Stimulated activated CD8-positive, alpha-beta memory T cell treated with anti-CD3 and anti-CD28 coated beads, Interleukin-15, amount 100 ng/mL, for 24 hours (primary cell): Measurements from ENCODE around the gene CAST.
A peak's percentile ranks its signal among the peaks of the same experiment; 100 is the strongest.

Experiments used
- DNase-seq: peaks from one replicate; pipeline ENCODE4 v3.0.0-alpha.2; 2020; ENCODE audit warnings: low read depth

CAST gene

GRCh38 chr5:96675882-96676281 is 13.7 kb downstream of the CAST start:
- no peak for DNase-seq

- no peak for DNase-seq
Measured at GRCh38 chr5:96677496-96677895, 15.3 kb downstream of the CAST start.

DNA sequence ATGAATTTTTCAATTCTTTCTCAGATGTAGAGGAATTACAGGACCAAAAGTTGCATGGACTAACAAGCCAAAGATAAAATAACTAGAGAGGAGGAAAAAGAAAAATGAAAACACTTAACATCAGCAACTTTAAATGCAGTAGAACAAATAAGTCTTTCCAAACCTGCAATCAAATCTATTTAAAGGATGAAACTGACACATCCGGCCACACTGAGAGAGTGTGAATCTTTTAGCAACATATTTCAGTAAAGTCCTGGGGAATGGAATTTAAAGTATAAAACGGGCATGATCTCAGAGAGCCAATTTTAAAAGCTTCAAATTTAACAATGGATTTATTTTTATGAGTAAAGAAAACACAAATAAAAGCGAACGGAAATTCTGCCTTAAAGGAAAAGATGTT is 17.1 kb downstream of the CAST start:
- no peak for DNase-seq

- DNase-seq: no peak
Measured at GRCh38 chr5:96680759-96681470, 18.7 kb downstream of the CAST start.

DNA sequence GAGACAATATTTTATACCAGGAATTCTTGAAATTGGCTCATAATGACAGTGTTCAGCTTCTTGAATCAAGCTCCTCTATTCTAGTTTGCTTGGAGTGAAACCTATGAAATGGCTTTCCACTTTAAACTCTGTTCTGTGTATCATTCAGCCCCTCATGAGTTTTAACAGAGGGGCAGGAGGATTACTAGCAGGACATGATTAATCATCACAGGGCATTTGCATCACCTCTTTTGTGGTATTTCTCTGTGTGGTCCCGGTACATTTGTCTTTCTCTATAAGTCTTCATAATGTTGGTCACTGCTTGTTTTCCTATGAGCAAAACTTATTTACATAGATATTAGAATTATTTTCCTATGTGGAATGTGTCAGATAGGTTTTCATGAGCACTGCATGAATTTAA is 21.2 kb downstream of the CAST start:
- DNase-seq: no peak

GRCh38 chr5:96683810-96684209 is 21.6 kb downstream of the CAST start:
- DNase-seq: no peak

GRCh38 chr5:96687080-96687479 is 24.9 kb downstream of the CAST start:
- no peak for DNase-seq

- DNase-seq: no peak
Measured at GRCh38 chr5:96687812-96688453, 25.8 kb downstream of the CAST start.

DNA sequence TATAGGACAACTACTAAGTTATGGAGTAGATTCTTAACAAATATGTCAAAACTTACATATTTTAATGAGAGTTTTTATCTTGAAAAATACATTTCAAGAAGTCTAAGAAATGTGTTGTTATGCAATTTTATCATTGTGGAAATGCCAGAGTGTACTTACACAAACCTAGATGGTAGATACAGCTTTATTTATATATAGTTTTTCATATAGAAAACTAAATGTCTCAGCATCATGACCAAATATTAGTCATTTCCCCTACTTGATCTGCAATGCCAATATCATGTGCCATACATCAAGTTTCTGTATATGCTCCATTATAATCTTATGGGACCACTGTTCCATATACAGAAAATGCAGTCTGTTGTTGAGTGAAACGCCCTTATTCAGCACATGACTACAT is 28.7 kb downstream of the CAST start:
- DNase-seq: no peak

DNA sequence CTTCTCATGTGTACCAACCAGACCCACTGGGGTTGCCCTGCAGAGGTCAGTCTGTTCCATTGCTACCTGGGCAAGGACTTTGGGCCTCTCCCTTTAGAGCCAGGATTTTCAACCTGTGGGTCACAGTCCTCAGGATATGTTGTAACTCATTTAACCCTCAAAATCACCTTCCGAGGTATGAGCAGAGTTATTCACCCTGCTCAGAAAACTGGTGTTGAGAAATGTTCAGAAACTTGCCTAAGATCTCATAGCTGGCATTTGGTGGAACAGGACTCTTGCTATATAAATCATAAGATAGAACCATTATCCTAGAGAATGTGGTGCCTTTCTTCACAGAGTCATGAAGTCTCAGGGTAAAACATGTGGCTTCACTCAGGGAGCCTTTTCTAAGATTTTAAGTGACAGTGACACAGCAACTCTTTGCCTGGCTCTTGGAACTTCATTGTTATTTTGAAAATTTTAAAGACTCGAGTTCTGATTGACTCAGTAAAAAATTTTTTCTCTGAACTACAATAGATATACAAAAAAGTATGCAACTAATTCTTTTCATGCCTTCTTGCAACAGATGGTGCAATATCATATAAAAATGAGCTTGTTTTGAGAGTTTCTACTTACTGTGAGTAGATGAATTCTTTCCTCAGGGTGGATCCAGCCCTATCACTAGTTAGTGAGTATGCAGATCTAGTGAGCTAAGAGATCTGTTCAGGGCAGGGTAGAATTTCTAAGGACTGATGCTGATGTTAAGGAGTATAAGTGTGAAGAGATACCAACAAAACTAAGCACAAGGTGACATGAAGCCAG is 29.5 kb downstream of the CAST start:
- DNase-seq: no peak

DNA sequence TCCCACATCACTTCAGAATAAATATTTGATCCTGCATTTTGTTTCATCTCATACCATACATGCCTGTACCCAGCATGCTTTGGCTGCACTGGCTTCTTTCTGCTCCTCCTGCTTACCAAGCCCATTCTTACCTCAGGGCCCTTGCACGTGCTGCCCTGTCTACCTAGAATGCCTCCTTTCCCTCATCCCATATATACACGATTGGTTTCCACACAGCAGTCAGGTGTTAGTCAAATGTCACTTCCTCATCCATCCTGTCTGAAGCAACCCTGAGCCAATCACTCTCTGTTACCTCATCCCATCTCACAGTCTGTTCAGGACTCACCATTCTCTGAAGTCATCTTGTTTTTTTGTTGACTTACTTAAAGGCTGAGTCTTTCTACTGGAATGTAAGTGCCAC is 30.3 kb downstream of the CAST start:
- no peak for DNase-seq

GRCh38 chr5:96699186-96699820 is 37.1 kb downstream of the CAST start:
- DNase-seq: no peak

- peak; percentile 47 for DNase-seq
Measured at GRCh38 chr5:96702503-96703383, 40.6 kb downstream of the CAST start.

- peak; percentile 13 for DNase-seq
Measured at GRCh38 chr5:96703384-96703920, 41.3 kb downstream of the CAST start.

- no peak for DNase-seq
Measured at GRCh38 chr5:96703995-96704394, 41.8 kb downstream of the CAST start.

DNA sequence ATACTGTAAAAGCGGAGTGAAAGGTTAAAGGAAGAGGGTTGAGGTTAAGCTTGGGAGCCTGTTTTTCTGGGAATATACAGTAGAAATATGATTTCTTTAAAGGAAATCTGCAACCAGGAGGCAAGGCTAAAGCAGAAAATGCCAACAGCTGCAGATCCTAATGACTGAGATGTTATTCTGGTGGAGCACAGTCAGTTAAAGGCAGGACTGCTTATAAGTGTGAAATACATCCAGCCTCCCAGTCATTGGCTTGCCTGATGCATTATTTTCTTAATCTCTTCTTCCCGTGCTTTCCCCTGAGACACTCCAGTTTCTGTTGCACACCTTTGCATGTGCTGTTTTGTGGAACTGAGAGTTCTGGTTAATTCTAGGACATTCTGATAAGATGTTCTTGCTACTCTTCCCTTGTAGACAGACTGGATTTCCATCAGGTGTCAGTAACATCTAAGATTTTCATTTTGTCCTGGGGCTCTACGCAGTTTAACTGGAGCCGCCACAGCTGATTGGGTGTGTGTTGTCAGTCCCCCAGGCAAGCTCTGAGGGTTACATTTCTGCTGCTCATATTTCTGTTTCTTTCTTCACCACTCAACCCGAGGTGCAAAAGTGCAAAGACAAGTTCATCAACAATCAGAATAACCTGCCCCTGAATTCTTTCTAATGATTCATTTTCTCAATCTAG is 44.4 kb downstream of the CAST start:
- no peak for DNase-seq

- no peak for DNase-seq
Measured at GRCh38 chr5:96708600-96708999, 46.4 kb downstream of the CAST start.

- DNase-seq: no peak
Measured at GRCh38 chr5:96709152-96709821, 47.1 kb downstream of the CAST start.

DNA sequence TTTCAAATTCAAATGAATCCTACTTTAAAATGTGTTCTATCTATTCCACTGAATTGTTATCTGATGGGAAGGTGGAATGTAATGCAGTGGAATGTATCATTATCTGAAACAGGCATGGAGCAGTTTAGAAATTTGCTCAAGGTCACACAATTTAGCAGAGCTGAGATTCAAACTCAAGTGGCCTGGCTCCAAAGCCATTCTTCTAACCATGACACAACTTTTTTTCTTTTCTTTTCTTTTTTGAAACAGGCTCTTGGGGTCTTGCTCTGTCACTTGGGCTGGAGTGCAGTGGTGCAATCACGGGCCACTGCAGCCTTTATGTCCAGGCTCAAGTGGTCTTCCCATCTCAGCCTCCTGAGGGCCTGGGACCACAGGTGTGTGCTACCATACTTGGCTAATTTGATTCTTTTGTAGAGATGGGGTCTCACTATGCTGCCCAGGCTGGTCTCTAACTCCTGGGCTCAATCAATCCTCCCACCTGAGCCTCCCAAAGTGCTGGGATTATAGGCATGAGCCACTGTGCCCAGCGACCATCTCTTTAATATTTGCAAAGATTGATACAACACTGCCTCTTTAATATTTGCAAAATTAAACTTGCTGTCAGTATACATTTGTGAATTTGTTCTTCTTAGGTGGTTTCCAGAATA is 50.0 kb downstream of the CAST start:
- DNase-seq: no peak

- no peak for DNase-seq
Measured at GRCh38 chr5:96714450-96714849, 52.3 kb downstream of the CAST start.
